K562 (cell line): ENCODE results near the gene CSRNP3. TPM values are rescaled to one million over a fixed set of nuclear protein-coding genes. Genes with fewer than 3 reads are reported as not detected.

Experiments used
- ATAC-seq: fragments of 200-7000 bp; cut with Tn5 transposase; 3 replicates; pipeline ENCODE4 v1.9.1; 2020; ENCODE audit warnings: moderate library complexity
- BruUV-seq: library from RNA; stranded (reverse); fragments of 400-500 nt; replicated peaks from 2 replicates; lab custom pipeline; 2021; lab: Mats Ljungman, UMichigan
- CTCF ChIA-PET: fragments of 300-600 bp; formaldehyde crosslinking; extraction: SDS; loops from one replicate; lab custom pipeline; 2021; ENCODE audit warnings: low intra/inter-chr PET ratio; lab: Yijun Ruan, JAX
- POLR2A ChIA-PET: fragments of 300-600, 350-650 bp; sonication (Branson Sonifier 250); formaldehyde crosslinking; extraction: SDS; loops from one replicate; lab custom pipeline; 2021; ENCODE audit warnings: antibody characterized with exemption, inconsistent platforms; lab: Yijun Ruan, JAX
- DNase-seq, 4 experiments: peaks; one replicate each; pipeline versions ENCODE4 v3.0.0 to v3.0.0-alpha.2; 2011 to 2018; ENCODE audit warnings: low spot score in 3 of 4, mixed read lengths in 3 of 4; ENCODE audit errors: extremely low read depth in 1 of 4
- FAIRE-seq: peaks from 2 replicates; lab custom pipeline; 2011; peaks lifted over from hg19 to GRCh38; lab: Jason Lieb, UNC
- H2AFZ ChIP-seq: 2 replicates; pipeline ENCODE4 v1.6.0; 2011; ENCODE audit warnings: low read depth, low read length, control low read depth, inconsistent platforms
- H3K27ac ChIP-seq: fragments of 200-600 bp; 3 replicates; pipeline ENCODE4 v1.8.0; 2011; ENCODE audit warnings: low read depth, mild to moderate bottlenecking, control low read depth, inconsistent platforms, low read length, moderate library complexity, mixed read lengths; ENCODE audit errors: extremely low read depth
- H3K27me3 ChIP-seq, 2 experiments: fragments of 300-600 bp in 1 of 2; 2 replicates in 1 of 2; 3 replicates in 1 of 2; pipeline versions ENCODE4 v1.6.0 to v1.8.0; 2011; ENCODE audit warnings: inconsistent platforms in 2 of 2, low read length in 2 of 2, mild to moderate bottlenecking in 1 of 2, mixed read lengths in 1 of 2, moderate library complexity in 1 of 2; ENCODE audit not compliant: control insufficient read depth in 2 of 2, insufficient read depth in 2 of 2
- H3K36me3 ChIP-seq: fragments of 300-600 bp; 3 replicates; pipeline ENCODE4 v1.8.0; 2011; ENCODE audit warnings: mild to moderate bottlenecking, low read length, inconsistent platforms; ENCODE audit not compliant: control insufficient read depth, insufficient read depth
- H3K4me1 ChIP-seq, 2 experiments: fragments of 200-600 bp in 1 of 2; replicated peaks in 1 of 2; 2 replicates in 1 of 2; 3 replicates in 1 of 2; pipeline versions ENCODE4 v1.5.1 to v1.8.0; 2011; ENCODE audit warnings: inconsistent platforms in 2 of 2, low read length in 2 of 2, mild to moderate bottlenecking in 1 of 2, mixed read lengths in 1 of 2, moderate library complexity in 1 of 2; ENCODE audit not compliant: control insufficient read depth in 2 of 2, insufficient read depth in 2 of 2
- H3K4me2 ChIP-seq: 2 replicates; pipeline ENCODE4 v1.6.1; 2011; ENCODE audit warnings: low read length, control low read depth, inconsistent platforms, mixed read lengths; ENCODE audit not compliant: insufficient read depth
- H3K4me3 ChIP-seq: fragments of 200-600 bp; sonication (generic), shearing (Covaris generic); 2 replicates; pipeline ENCODE4 v1.5.1; 2016; ENCODE audit warnings: control low read depth, inconsistent platforms
- H3K79me2 ChIP-seq: fragments of 200-600 bp; 3 replicates; pipeline ENCODE4 v1.8.0; 2011; ENCODE audit warnings: low read length, inconsistent platforms; ENCODE audit not compliant: control insufficient read depth, insufficient read depth
- H3K9ac ChIP-seq, 2 experiments: 2 replicates each; pipeline versions ENCODE4 v1.6.0 to v1.6.1; 2011; ENCODE audit warnings: low read depth in 2 of 2, low read length in 2 of 2, control low read depth in 1 of 2, inconsistent platforms in 1 of 2, mild to moderate bottlenecking in 1 of 2, mixed read lengths in 1 of 2; ENCODE audit not compliant: insufficient read depth in 1 of 2
- H3K9me1 ChIP-seq: one replicate; pipeline ENCODE4 v1.6.0; 2011; ENCODE audit warnings: inconsistent platforms, mild to moderate bottlenecking, low read length, moderate library complexity; ENCODE audit not compliant: control insufficient read depth, insufficient read depth
- H3K9me3 ChIP-seq: replicated peaks from 2 replicates; pipeline ENCODE4 v1.5.1; 2011; ENCODE audit warnings: low read depth, low read length, inconsistent platforms; ENCODE audit not compliant: control insufficient read depth, insufficient read depth
- H4K20me1 ChIP-seq: replicated peaks from 2 replicates; pipeline ENCODE4 v1.6.1; 2011; ENCODE audit warnings: low read length, inconsistent platforms, mixed read lengths; ENCODE audit not compliant: control insufficient read depth, insufficient read depth
- CBFA2T2 ChIP-seq: fragments of 450-650 bp; conservative IDR thresholded peaks from 2 replicates; pipeline ENCODE4 v1.6.1; 2017; ENCODE audit warnings: mild to moderate bottlenecking
- CGGBP1 ChIP-seq: fragments of 250-450 bp; sonication (Bioruptor Pico); IDR thresholded peaks from 2 replicates; pipeline ENCODE4 v1.9.0; 2021; ENCODE audit warnings: mild to moderate bottlenecking
- DPF2 ChIP-seq: fragments of 450-650 bp; IDR thresholded peaks from 2 replicates; pipeline ENCODE4 v1.6.1; 2016
- HINFP ChIP-seq: fragments of 450-650 bp; conservative IDR thresholded peaks from 2 replicates; pipeline ENCODE4 v1.6.1; 2016; ENCODE audit warnings: missing genetic modification characterization, low read depth, mild to moderate bottlenecking, control low read depth, missing compliant biosample characterization
- PHTF2 ChIP-seq: fragments of 250-450 bp; sonication (Bioruptor Pico); IDR thresholded peaks from 2 replicates; pipeline ENCODE4 v1.5.0; 2021; ENCODE audit warnings: mild to moderate bottlenecking
- PRDM10 ChIP-seq: fragments of 450-650 bp; IDR thresholded peaks from 2 replicates; pipeline ENCODE4 v1.6.1; 2018; ENCODE audit not compliant: partially characterized antibody
- SMAD2 ChIP-seq: fragments of 150-350 bp; IDR thresholded peaks from 2 replicates; pipeline ENCODE4 v1.6.1; 2014; ENCODE audit warnings: low read depth, mild to moderate bottlenecking, low read length
- SRSF9 ChIP-seq: fragments of 200-400 bp; formaldehyde crosslinking; IDR thresholded peaks from 2 replicates; pipeline ENCODE4 v1.6.1; 2017; ENCODE audit warnings: low read depth, low read length, borderline replicate concordance
- ZNF780A ChIP-seq: fragments of 250-450 bp; sonication (Bioruptor Pico); IDR thresholded peaks from 2 replicates; pipeline ENCODE4 v1.5.0; 2021; ENCODE audit warnings: mild to moderate bottlenecking
- ZSCAN29 ChIP-seq: fragments of 450-650 bp; IDR thresholded peaks from 2 replicates; pipeline ENCODE4 v1.6.1; 2017
- WGBS: fragments of 100-300 bp; shearing (Covaris generic); methylation state at CpG from one replicate; pipeline ENCODE4 v1.1.6; 2016; ENCODE audit warnings: low coverage, mixed read lengths; ENCODE audit not compliant: insufficient coverage; ENCODE audit errors: missing lambda C conversion rate; 5-methylcytosine and 5-hydroxymethylcytosine counted together
- in situ Hi-C: fragments of 300-500 bp; cut with MboI; formaldehyde crosslinking; loops from 4 replicates; pipeline ENCODE4 v1.15.0; 2018; ENCODE audit warnings: inconsistent platforms, mixed read lengths
- intact Hi-C: fragments of 100-400 bp; cut with micrococcal nuclease; formaldehyde crosslinking; loops from 2 replicates; pipeline ENCODE4 v1.14.2; 2022
- polyA plus RNA-seq, 8 experiments: library from polyadenylated mRNA; depleted of rRNA in 4 of 8; stranded (reverse) in 5 of 8; unstranded in 3 of 8; fragments of >200 nt; fragmentation: Nextera tagmentation in 2 of 8; fragmentation: Illumina TruSeq in 1 of 8; extraction: Ambion mirVana in 2 of 8; extraction: Trizol in 1 of 8; gene quantifications; 2 replicates each; pipeline versions ENCODE4 v1.2.1 to v1.2.3, GENCODE V29; 2011 to 2014; ENCODE audit warnings: inconsistent platforms in 1 of 8, missing spikeins in 1 of 8
- total RNA-seq, 7 experiments: library from RNA; depleted of rRNA in 6 of 7; stranded (reverse); fragments of >200 nt in 6 of 7; fragmentation: Illumina TruSeq in 2 of 7; extraction: Trizol in 2 of 7; gene quantifications; 2 replicates each; pipeline versions ENCODE4 v1.2.1 to v1.2.3, GENCODE V29; 2011 to 2021; ENCODE audit warnings: low replicate concordance in 1 of 7
- TF ChIP-seq, protein P1 (sequence below), 2 experiments: fragments of 450-650 bp in 1 of 2; sonication (generic) in 1 of 2; formaldehyde crosslinking; conservative IDR thresholded peaks; 2 replicates each; pipeline versions ENCODE4 v1.4.0 to v1.8.1; 2020 to 2022; ENCODE audit warnings: mild to moderate bottlenecking in 1 of 2, missing genetic modification reagents in 1 of 2
- TF ChIP-seq, protein P2 (sequence below): fragments of 250-450 bp; sonication (Bioruptor Pico); IDR thresholded peaks from 2 replicates; pipeline ENCODE4 v1.4.0; 2020; ENCODE audit warnings: mild to moderate bottlenecking
- TF ChIP-seq, protein P3 (sequence below): fragments of 450-650 bp; IDR thresholded peaks from 2 replicates; pipeline ENCODE4 v1.6.1; 2016; ENCODE audit warnings: borderline replicate concordance

CSRNP3 gene
- total and polyA plus RNA-seq, 9 of the 15 experiments (the other 6 are each of a cell fraction or from before 2014, with no cell fraction given) = not detected

- Histone ChIP-seq H3K27ac (no peak overlapping the region), H3K9me3 (no peaks in the 10 kb centered on the region), H3K79me2 (no peaks in the 10 kb centered on the region), H3K9ac (no peak overlapping the region), H3K4me1 (no peaks in the 10 kb centered on the region), H3K36me3 (no peaks in the 10 kb centered on the region), H2AFZ (no peak overlapping the region), H3K9me1 (no peaks in the 10 kb centered on the region), H3K4me3 (no peak overlapping the region), H3K27me3 (no peaks in the 10 kb centered on the region), H3K4me2 (no peak overlapping the region), H4K20me1 (no peaks in the 10 kb centered on the region)
- no TSS peak for BruUV-seq
- ChIA-PET CTCF (no interaction called here), POLR2A (no interaction called here)
- DNase-seq (no peak), ATAC-seq (no peak), FAIRE-seq (no peak)
- in situ Hi-C loops (no loop called here), intact Hi-C loops (no loop called here)
- WGBS = 0% methylated on average over 3 of the region's 3 CpGs
- TF ChIP-seq ZSCAN29 (no peak), DPF2 (no peak), SRSF9 (no peak), PRDM10 (no peak), CBFA2T2 (no peak), ZNF780A (CRISPR knock-in tag) (no peak), HINFP (tag) (no peak), CGGBP1 (CRISPR knock-in tag) (no peak), SMAD2 (no peak), PHTF2 (CRISPR knock-in tag) (no peak)
- TF ChIP-seq, protein P1, sequence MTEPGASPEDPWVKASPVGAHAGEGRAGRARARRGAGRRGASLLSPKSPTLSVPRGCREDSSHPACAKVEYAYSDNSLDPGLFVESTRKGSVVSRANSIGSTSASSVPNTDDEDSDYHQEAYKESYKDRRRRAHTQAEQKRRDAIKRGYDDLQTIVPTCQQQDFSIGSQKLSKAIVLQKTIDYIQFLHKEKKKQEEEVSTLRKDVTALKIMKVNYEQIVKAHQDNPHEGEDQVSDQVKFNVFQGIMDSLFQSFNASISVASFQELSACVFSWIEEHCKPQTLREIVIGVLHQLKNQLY (CRISPR knock-in tag; conservative IDR thresholded peaks at IDR 0.05) = no peak
- TF ChIP-seq, protein P2, sequence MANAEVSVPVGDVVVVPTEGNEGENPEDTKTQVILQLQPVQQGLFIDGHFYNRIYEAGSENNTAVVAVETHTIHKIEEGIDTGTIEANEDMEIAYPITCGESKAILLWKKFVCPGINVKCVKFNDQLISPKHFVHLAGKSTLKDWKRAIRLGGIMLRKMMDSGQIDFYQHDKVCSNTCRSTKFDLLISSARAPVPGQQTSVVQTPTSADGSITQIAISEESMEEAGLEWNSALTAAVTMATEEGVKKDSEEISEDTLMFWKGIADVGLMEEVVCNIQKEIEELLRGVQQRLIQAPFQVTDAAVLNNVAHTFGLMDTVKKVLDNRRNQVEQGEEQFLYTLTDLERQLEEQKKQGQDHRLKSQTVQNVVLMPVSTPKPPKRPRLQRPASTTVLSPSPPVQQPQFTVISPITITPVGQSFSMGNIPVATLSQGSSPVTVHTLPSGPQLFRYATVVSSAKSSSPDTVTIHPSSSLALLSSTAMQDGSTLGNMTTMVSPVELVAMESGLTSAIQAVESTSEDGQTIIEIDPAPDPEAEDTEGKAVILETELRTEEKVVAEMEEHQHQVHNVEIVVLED (CRISPR knock-in tag) = no peak
- TF ChIP-seq, protein P3, sequence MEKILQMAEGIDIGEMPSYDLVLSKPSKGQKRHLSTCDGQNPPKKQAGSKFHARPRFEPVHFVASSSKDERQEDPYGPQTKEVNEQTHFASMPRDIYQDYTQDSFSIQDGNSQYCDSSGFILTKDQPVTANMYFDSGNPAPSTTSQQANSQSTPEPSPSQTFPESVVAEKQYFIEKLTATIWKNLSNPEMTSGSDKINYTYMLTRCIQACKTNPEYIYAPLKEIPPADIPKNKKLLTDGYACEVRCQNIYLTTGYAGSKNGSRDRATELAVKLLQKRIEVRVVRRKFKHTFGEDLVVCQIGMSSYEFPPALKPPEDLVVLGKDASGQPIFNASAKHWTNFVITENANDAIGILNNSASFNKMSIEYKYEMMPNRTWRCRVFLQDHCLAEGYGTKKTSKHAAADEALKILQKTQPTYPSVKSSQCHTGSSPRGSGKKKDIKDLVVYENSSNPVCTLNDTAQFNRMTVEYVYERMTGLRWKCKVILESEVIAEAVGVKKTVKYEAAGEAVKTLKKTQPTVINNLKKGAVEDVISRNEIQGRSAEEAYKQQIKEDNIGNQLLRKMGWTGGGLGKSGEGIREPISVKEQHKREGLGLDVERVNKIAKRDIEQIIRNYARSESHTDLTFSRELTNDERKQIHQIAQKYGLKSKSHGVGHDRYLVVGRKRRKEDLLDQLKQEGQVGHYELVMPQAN = no peak
Measured at GRCh38 chr2:165660361-165660760, 190.9 kb downstream of the CSRNP3 start.
